Fibroblast of gingiva (primary cell): Measurements from ENCODE around the gene ABCA1.
"Not testable (repeated sequence)": the region's sequence is repeated elsewhere in the genome, so short reads cannot be mapped to it uniquely, and the experiment has no call there.

Experiments used
- DNase-seq: peaks from one replicate; pipeline ENCODE4 v3.0.0-alpha.2; 2011; ENCODE audit warnings: low read depth

The ABCA1 gene

GRCh38 chr9:104868687-104869404 lies 59.1 kb downstream of the ABCA1 start:
- DNase-seq: peak; percentile 70

DNA sequence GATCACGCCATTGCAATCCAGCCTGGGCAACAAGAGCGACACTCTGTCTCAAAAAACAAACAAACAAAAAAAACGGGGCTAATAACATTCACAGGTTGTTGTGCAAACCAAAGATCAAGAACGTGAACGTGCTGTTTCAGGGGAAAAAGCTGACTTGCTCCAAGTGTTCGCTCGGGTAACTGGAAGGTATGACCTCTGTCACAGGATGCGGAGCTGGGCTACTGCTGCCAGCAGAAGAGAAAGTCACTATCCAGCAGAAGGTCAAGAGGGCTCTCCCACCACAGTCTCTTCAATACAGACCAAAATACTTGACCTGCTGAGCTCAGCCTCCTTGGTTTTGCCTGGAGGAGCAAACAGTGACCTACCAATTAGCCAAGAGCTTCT lies 59.7 kb downstream of the ABCA1 start:
- no peak for DNase-seq

GRCh38 chr9:104866191-104866590 lies 61.8 kb downstream of the ABCA1 start:
- DNase-seq: peak; percentile 21

GRCh38 chr9:104864675-104865104 lies 63.3 kb downstream of the ABCA1 start:
- peak; percentile 68 for DNase-seq

GRCh38 chr9:104863180-104863883 lies 64.6 kb downstream of the ABCA1 start:
- peak; percentile 73 for DNase-seq

- no peak for DNase-seq
Measured at GRCh38 chr9:104861397-104861796, 66.6 kb downstream of the ABCA1 start.

DNA sequence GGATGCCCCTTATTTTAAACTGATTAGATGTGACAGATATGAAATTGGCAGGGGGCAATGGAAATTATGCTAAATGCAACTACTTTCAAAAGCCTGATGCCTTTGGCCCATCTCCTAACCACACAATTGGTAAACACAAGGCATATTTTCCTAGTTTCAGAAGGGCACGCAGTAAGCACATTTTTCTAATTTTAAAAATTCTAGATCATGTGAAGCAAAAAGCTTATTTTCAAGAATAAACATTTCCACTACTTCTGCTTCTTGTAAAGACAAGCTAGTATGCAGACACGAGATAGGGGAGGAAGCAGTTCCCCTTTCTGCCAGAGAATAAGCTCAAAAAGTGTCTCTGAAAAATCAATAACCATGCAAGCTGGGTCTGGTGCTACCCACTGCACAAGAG lies 67.7 kb downstream of the ABCA1 start:
- DNase-seq: peak; percentile 90

DNA sequence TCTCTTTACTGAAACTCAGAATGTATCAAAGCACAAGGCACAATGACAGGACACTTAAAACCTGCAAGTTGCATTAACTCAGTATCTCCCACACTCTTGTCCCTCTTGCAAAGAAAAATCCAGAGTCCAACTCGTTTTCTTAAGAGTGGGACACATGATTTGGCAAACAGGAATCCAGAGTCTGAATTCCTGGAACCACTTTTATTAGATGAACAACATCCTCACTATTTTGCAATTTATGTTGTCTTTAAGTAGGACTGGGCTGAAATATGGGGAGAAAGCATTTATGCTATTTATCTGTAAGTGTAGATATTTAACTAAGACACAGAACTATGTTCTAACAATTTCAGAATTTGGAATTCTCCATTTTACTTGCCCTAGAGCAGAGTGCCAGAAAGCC lies 69.1 kb downstream of the ABCA1 start:
- DNase-seq: peak; percentile 57

DNA sequence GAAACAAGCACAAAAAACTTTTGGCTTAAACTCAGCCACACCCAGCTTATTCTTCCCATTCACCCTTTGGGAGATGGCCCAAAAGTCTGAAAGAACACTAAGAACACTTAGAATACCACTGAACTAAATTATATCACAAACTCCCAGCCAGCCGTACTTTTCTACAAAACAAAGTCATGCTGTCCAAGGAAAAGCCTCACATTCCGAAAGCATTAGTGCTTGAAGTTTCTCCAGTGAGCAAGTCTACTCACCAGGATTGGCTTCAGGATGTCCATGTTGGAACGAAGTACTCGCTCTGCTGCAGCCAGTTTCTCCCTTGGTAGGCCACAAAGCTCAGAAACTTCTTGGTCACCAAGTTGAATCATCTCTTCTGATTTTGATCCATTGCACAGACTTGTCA lies 69.7 kb downstream of the ABCA1 start:
- peak; percentile 83 for DNase-seq

DNA sequence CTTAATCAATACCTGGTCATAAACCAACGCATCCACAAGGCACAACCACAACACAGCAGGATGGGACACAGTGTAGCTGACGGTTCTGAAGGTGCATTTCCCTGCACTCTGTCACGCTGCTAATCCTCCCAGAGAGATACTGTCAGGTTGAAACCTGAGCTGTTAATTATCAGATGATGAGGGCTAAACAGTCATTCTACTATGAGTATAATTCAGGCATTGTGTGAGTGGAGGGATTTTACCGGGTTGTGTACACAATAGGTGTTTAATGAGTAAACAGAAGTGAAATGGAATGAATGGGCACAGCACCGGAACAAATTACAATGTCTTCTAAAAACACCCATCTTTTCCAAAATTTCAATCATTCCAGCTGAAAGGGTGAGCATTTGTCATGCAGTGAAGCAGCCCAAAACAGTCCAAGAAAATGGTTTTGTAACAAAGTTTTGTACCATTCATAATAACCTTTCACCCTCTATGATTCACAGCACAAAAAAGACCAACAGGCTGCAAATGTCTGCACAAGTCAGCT lies 71.5 kb downstream of the ABCA1 start:
- DNase-seq: peak; percentile 41

- DNase-seq: peak; percentile 82
Measured at GRCh38 chr9:104855807-104856206, 72.1 kb downstream of the ABCA1 start.

GRCh38 chr9:104855258-104855657 lies 72.7 kb downstream of the ABCA1 start:
- DNase-seq: not testable (repeated sequence)

DNA sequence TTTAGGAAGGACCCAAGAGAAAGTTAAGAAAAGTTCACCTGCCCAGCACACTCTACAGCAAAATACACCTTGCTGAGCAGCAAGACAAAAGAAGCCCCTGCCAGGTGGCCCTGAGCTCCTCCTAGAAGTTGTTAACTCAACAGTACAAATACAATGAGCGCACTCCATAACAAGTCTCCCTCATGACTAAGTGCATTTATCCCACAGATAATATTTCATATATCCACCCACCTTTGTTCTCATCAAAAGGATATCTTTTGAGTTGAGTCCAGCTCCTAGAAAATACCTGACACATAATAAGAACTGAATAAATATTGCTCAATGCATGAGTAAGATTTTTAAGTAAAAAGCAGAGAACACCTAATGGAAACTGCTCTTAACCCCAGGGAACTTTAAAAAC lies 73.3 kb downstream of the ABCA1 start:
- DNase-seq: no peak

DNA sequence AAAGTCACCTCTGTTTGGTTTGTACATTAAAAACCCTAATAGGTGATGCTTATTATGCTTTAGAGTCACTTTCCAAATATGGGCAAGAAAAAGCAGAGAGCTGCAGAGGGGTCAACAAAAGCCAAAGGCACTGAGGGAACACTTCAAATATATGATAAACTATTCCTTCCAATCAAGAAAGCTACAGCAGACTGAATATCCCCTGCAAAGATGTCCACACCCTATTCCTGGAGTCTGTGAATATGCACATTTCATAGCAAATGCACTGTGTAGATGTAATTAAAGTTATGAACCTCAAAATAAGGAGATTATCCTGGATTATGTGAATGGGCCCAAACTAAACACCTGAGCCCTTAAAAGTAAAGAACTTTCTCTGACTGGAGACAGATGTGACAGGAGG lies 74.3 kb downstream of the ABCA1 start:
- no peak for DNase-seq

GRCh38 chr9:104853159-104853558 lies 74.8 kb downstream of the ABCA1 start:
- no peak for DNase-seq

GRCh38 chr9:104851546-104851920 lies 76.4 kb downstream of the ABCA1 start:
- DNase-seq: no peak

DNA sequence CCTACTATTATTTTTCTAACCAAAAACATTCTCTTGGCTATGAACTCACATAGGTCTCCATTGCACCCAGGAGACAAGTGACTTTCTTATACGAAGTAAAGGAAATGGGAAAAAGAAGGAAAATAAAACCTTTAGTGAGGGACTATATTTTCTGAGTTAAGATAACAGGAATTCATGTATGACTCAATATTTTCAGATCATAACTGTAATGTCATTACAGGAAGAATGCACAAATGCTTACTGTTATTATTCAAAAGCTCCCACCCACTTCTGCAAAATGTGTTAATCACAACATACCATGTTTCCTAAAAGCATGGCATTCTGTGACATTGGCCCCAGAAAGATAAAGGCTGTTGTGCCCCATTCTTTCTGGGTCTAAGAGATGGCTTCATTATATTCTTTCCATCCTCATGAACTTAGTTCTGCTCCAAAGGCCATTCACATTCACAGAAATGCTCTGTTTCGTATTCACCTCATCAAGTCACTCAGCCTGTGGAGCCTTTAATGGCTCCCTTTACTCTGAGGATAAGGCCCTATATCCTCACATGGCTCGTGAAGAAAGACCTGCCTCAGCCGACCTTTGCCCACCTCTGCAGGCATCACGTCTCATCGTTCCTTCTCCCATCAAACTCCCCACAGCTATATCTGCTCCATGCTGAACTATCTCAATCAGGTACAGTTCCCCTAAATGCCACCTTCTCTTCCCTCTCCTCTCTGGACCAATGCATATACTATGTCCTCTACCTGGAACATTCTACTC lies 77.0 kb downstream of the ABCA1 start:
- DNase-seq: no peak

GRCh38 chr9:104849023-104849422 lies 78.9 kb downstream of the ABCA1 start:
- DNase-seq: no peak

- DNase-seq: no peak
Measured at GRCh38 chr9:104844710-104845109, 83.2 kb downstream of the ABCA1 start.

- peak; percentile 29 for DNase-seq
Measured at GRCh38 chr9:104843644-104844240, 84.2 kb downstream of the ABCA1 start.

GRCh38 chr9:104842698-104843097 lies 85.3 kb downstream of the ABCA1 start:
- DNase-seq: no peak

- peak; percentile 27 for DNase-seq
Measured at GRCh38 chr9:104841601-104842141, 86.3 kb downstream of the ABCA1 start.
